ENCODE data around the gene ELL2. TPM values are rescaled to one million over a fixed set of nuclear protein-coding genes. Genes with fewer than 3 reads are reported as not detected.

Gene ELL2
- total and polyA plus RNA-seq, 2 donors from 2014 or later = 10.1 to 37.2 TPM

DNA sequence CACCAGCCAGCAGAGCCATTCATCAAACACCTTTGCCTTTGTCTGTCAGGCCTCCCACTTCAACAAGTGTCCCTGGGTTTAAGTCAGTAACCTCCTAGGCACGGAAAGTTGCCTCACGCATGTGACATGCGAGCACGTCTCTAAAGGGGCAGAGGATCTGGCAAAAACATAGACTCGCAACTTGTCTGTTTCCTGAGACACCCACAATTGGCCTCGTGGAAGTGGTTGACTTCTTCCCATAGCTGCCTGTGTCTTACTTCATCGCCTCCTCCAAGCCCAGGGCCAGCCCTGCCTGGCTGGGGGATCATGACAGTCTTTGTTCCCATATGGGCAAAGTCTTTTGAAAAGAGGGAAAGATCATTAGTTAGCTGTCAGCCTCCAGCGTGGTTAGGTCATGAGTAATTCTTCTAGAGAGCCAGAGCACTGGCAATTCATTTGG, 103.6 kb downstream of the ELL2 start:
- peak overlapping the region; percentile 80 to 92 for H3K27ac ChIP-seq (ENCODE audit: low read depth in 2 of 2, low read length in 2 of 2)
- FAIRE-seq = no peak

DNA sequence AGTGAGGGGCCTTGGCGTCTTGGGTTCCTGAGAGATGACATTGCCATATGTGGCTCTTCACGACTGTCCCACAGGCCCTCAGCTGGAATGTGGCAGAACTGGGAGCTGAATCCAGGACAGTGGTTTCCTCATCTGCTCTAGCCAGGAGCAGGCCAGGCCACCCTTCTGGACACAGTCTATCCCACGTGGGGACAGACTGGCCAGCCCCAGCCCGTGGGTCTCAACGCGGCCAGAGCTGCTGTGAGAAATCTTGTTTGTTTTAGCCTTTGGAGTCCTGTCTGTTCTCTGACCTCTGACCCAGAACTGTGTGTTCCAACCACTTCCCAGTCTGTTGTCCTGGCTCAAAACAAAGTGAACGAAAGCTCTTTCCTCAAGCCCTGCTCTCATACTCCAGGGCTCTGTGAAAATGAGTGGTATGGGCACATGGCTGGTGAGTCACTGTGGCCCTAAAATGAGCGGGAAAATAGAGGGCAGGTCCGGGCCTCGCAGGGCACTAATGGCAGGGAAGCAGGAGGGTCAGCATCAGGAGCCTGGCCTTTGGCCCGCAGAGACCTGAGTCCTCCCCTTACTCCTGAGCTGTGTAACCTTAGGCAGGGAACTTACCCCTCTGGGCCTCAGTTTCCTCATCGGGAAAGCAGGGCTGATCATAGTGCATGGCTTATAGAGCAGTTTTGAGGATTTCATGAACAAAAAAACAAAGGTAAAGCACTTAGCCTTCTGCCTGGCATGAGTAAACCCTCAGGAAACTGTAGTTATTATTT, 104.3 kb downstream of the ELL2 start:
- H3K9me3 ChIP-seq (ENCODE audit: control insufficient read depth in 2 of 3, insufficient read depth in 1 of 3, low read length in 3 of 3) = no peaks in the 10 kb centered on the region
- H3K27ac ChIP-seq (ENCODE audit: low read depth in 2 of 2, low read length in 2 of 2) = peak overlapping the region; percentile 80 to 92
- H3K9ac ChIP-seq (ENCODE audit: low read length in 3 of 3) = peak overlapping the region in 2 of 3 donors; percentile 27 to 28
- H3K4me1 ChIP-seq (ENCODE audit: control insufficient read depth in 2 of 3, insufficient read depth in 2 of 3, low read depth in 1 of 3, low read length in 3 of 3) = peaks cover 0 to 26% (median 18%) of the 10 kb centered on the region in 3 donors
- no peaks in the 10 kb centered on the region for H3K27me3 ChIP-seq (ENCODE audit: control insufficient read depth, insufficient read depth, low read length)
- intact Hi-C loops (cut with DNase I) = loop anchor here (10.0 kb wide), 1 partner anchor 477 kb away; no protein-coding TSS in a partner anchor
- DNase-seq (peak in 1 of 5 donors; percentile 95), FAIRE-seq (no peak)
- TF ChIP-seq, protein P1, sequence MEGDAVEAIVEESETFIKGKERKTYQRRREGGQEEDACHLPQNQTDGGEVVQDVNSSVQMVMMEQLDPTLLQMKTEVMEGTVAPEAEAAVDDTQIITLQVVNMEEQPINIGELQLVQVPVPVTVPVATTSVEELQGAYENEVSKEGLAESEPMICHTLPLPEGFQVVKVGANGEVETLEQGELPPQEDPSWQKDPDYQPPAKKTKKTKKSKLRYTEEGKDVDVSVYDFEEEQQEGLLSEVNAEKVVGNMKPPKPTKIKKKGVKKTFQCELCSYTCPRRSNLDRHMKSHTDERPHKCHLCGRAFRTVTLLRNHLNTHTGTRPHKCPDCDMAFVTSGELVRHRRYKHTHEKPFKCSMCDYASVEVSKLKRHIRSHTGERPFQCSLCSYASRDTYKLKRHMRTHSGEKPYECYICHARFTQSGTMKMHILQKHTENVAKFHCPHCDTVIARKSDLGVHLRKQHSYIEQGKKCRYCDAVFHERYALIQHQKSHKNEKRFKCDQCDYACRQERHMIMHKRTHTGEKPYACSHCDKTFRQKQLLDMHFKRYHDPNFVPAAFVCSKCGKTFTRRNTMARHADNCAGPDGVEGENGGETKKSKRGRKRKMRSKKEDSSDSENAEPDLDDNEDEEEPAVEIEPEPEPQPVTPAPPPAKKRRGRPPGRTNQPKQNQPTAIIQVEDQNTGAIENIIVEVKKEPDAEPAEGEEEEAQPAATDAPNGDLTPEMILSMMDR (IDR thresholded peaks at IDR 0.05; ENCODE audit: borderline replicate concordance, extremely low read depth, insufficient read depth) = no peak
- no peak overlapping the region for H3K4me3 ChIP-seq (ENCODE audit: low read length in 3 of 3)
- no peaks in the 10 kb centered on the region for H3K36me3 ChIP-seq (ENCODE audit: control insufficient read depth in 2 of 3, insufficient read depth in 3 of 3, low read length in 3 of 3)

More for the DNA sequence above, 103.6 kb downstream of the ELL2 start:
- no peak for DNase-seq
- no peaks in the 10 kb centered on the region for H3K27me3 ChIP-seq (ENCODE audit: control insufficient read depth, insufficient read depth, low read length)
- H3K36me3 ChIP-seq (ENCODE audit: control insufficient read depth in 2 of 3, insufficient read depth in 3 of 3, low read length in 3 of 3) = no peaks in the 10 kb centered on the region
- peak overlapping the region in 1 of 3 donors; percentile 40 for H3K4me3 ChIP-seq (ENCODE audit: low read length in 3 of 3)
- H3K9ac ChIP-seq (ENCODE audit: low read length in 3 of 3) = peak overlapping the region in 1 of 3 donors; percentile 28
- H3K9me3 ChIP-seq (ENCODE audit: control insufficient read depth in 2 of 3, insufficient read depth in 1 of 3, low read length in 3 of 3) = no peaks in the 10 kb centered on the region
- intact Hi-C loops (cut with DNase I) = loop anchor here (10.0 kb wide), 1 partner anchor 477 kb away; no protein-coding TSS in a partner anchor
- peaks cover 0 to 26% (median 18%) of the 10 kb centered on the region in 3 donors for H3K4me1 ChIP-seq (ENCODE audit: control insufficient read depth in 2 of 3, insufficient read depth in 2 of 3, low read depth in 1 of 3, low read length in 3 of 3)
- TF ChIP-seq, protein P1 (IDR thresholded peaks at IDR 0.05; ENCODE audit: borderline replicate concordance, extremely low read depth, insufficient read depth) = no peak

DNA sequence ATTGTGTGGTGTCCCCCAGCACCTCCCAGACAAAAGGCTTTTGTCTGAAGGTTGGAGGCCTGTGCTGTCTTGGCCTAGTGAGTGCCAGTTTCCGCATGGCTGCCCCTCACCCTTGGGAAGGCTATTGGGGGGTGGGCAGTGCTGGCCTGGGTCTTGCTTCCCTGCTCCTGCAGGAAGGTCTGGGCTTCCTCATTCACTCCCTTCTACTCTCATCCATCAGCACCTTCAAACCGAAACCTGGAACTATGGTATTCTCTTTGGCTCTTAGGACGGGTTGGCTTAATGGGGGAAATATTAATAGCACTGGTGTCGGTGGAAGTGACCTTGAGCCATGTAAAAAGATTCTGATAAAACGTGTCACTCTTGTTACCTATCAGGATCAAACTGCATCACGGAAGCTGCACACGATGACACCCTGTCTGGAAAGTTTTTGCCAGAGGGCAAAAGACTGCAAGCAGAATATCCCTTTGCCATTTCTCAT, 105.1 kb downstream of the ELL2 start:
- Histone ChIP-seq H3K27me3 (ENCODE audit: control insufficient read depth, insufficient read depth, low read length) (no peaks in the 10 kb centered on the region), H3K4me3 (ENCODE audit: low read length in 3 of 3) (no peak overlapping the region), H3K9ac (ENCODE audit: low read length in 3 of 3) (no peak overlapping the region), H3K27ac (ENCODE audit: low read depth in 2 of 2, low read length in 2 of 2) (peak overlapping the region; percentile 80 to 92), H3K36me3 (ENCODE audit: control insufficient read depth in 2 of 3, insufficient read depth in 3 of 3, low read length in 3 of 3) (no peaks in the 10 kb centered on the region), H3K4me1 (ENCODE audit: control insufficient read depth in 2 of 3, insufficient read depth in 2 of 3, low read depth in 1 of 3, low read length in 3 of 3) (peaks cover 0 to 23% (median 18%) of the 10 kb centered on the region in 3 donors), H3K9me3 (ENCODE audit: control insufficient read depth in 2 of 3, insufficient read depth in 1 of 3, low read length in 3 of 3) (no peaks in the 10 kb centered on the region)
- TF ChIP-seq, protein P1 (IDR thresholded peaks at IDR 0.05; ENCODE audit: borderline replicate concordance, extremely low read depth, insufficient read depth) = no peak
- FAIRE-seq = no peak
- intact Hi-C loops (cut with DNase I) = loop anchor here (10.0 kb wide), 1 partner anchor 478 kb away; no protein-coding TSS in a partner anchor
- no peak for DNase-seq
